GM23248 (cell line): ENCODE data around the gene KIF9. TPM values are rescaled to one million over a fixed set of nuclear protein-coding genes. Genes with fewer than 3 reads are reported as not detected.

Experiments
- DNase-seq: peaks from one replicate; pipeline ENCODE4 v3.0.0-alpha.2; 2015
- H2AFZ ChIP-seq: fragments of 200-600 bp; sonication (generic); 2 replicates; pipeline ENCODE4 v1.6.1; 2016; ENCODE audit warnings: antibody characterized with exemption
- H3F3A ChIP-seq: fragments of 200-600 bp; sonication (generic); 2 replicates; pipeline ENCODE4 v1.6.1; 2016; ENCODE audit warnings: mild to moderate bottlenecking, antibody characterized with exemption, mixed run types; ENCODE audit not compliant: insufficient read depth
- H3K27ac ChIP-seq: fragments of 200-600 bp; sonication (generic); 2 replicates; pipeline ENCODE4 v1.5.1; 2016; ENCODE audit warnings: mild to moderate bottlenecking
- H3K27me3 ChIP-seq: fragments of 200-600 bp; sonication (generic); replicated peaks from 2 replicates; pipeline ENCODE4 v1.6.1; 2016; ENCODE audit warnings: mild to moderate bottlenecking; ENCODE audit not compliant: insufficient read depth
- H3K36me3 ChIP-seq: fragments of 200-600 bp; sonication (generic); 2 replicates; pipeline ENCODE4 v1.6.1; 2016; ENCODE audit warnings: low read depth, mild to moderate bottlenecking
- H3K4me1 ChIP-seq: fragments of 200-600 bp; sonication (generic); 2 replicates; pipeline ENCODE4 v1.6.1; 2016; ENCODE audit warnings: mild to moderate bottlenecking; ENCODE audit not compliant: insufficient read depth
- H3K4me2 ChIP-seq: fragments of 200-600 bp; sonication (generic); one replicate; pipeline ENCODE4 v1.6.1; 2016; ENCODE audit warnings: mild to moderate bottlenecking; ENCODE audit not compliant: unreplicated experiment
- H3K4me3 ChIP-seq: fragments of 200-600 bp; sonication (generic); 2 replicates; pipeline ENCODE4 v1.5.1; 2016; ENCODE audit warnings: mild to moderate bottlenecking
- H3K79me2 ChIP-seq: fragments of 200-600 bp; sonication (generic); 2 replicates; pipeline ENCODE4 v1.6.1; 2016; ENCODE audit warnings: mild to moderate bottlenecking; ENCODE audit not compliant: insufficient read depth
- H3K9ac ChIP-seq: fragments of 200-600 bp; sonication (generic); 2 replicates; pipeline ENCODE4 v1.6.1; 2016; ENCODE audit warnings: mild to moderate bottlenecking
- H3K9me2 ChIP-seq: fragments of 200-600 bp; sonication (generic); 2 replicates; pipeline ENCODE4 v1.6.1; 2016; ENCODE audit warnings: mixed run types, mild to moderate bottlenecking, moderate library complexity; ENCODE audit not compliant: insufficient read depth
- H3K9me3 ChIP-seq: fragments of 200-600 bp; sonication (generic); one replicate; pipeline ENCODE4 v1.6.1; 2017; ENCODE audit warnings: low read depth
- H4K20me1 ChIP-seq: fragments of 200-600 bp; sonication (generic); 2 replicates; pipeline ENCODE4 v1.6.0; 2016; ENCODE audit not compliant: insufficient read depth
- EZH2 ChIP-seq: fragments of 200-600 bp; sonication (generic); IDR thresholded peaks from 2 replicates; pipeline ENCODE4 v1.6.1; 2018; ENCODE audit warnings: antibody characterized with exemption, mild to moderate bottlenecking; ENCODE audit not compliant: insufficient read depth, poor library complexity, severe bottlenecking
- EZH2phosphoT487 ChIP-seq: fragments of 200-600 bp; sonication (generic); IDR thresholded peaks from 2 replicates; pipeline ENCODE4 v1.6.1; 2018; ENCODE audit warnings: antibody characterized with exemption, moderate library complexity, mild to moderate bottlenecking, low read depth; ENCODE audit not compliant: insufficient read depth
- WGBS, 2 experiments: methylation state at CpG; one replicate each; pipeline ENCODE4 v1.1.6; 2015 to 2017; ENCODE audit warnings: low lambda C conversion rate in 2 of 2, low coverage in 1 of 2; ENCODE audit errors: missing lambda C conversion rate in 2 of 2; 5-methylcytosine and 5-hydroxymethylcytosine counted together
- in situ Hi-C: fragments of 300-500 bp; cut with MboI; formaldehyde crosslinking; loops from 2 replicates; pipeline ENCODE4 v1.15.0; 2020
- polyA plus RNA-seq: library from polyadenylated mRNA; unstranded; fragments of >200 nt; fragmentation: Nextera tagmentation; extraction: Ambion mirVana; gene quantifications from 2 replicates; pipeline ENCODE4 v1.2.1, GENCODE V29; 2016
- total RNA-seq: library from RNA; depleted of rRNA; stranded (reverse); fragments of >200 nt; shearing (Covaris generic); gene quantifications from 2 replicates; pipeline ENCODE4 v1.2.3, GENCODE V29; 2014

Gene KIF9
- total and polyA plus RNA-seq, 2 experiments from 2014 or later, result 5.8 to 14.6 TPM

DNA sequence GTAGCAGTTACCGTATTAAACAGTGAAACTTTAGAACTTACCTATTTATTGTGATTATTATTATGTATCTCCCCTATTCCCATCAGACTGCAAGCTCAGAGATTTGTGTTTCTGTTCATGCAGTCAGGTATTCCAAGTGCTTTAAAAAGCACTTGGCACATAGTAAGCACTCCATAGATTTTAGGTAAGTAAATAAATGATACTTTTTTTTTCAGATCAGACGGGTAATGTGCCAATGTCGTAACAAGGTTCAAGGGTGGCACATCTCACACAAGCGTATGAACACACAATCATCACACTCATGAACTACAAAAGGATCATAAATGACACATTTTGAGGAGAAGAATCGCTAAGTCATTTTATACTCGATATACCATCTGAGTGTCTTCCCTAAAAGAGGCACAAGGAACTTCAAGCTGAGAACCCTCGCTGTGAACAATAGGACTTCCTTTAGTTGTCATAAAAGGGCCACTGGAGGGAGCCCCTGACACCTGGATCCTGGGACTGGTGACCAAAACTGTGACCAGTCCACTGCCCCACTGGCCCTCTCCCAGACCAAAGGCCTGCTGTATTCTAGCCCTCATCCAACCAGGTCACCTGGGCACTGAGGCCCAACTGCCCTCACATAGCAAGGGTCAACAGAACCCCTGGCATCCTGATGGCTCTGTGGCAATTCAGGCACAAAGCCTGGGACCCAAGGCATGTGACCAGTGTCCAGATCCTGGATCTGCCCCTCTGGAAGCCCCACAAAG is 32.1 kb downstream of the KIF9 start:
- H3K4me2 ChIP-seq, result no peak overlapping the region
- H3K27me3 ChIP-seq, result no peaks in the 10 kb centered on the region
- no peaks in the 10 kb centered on the region for H3F3A ChIP-seq
- 63 to 64% methylated on average over 7 of the region's 7 CpGs for WGBS, 2 experiments
- no peaks in the 10 kb centered on the region for H3K79me2 ChIP-seq
- no peaks in the 10 kb centered on the region for H3K36me3 ChIP-seq
- no peaks in the 10 kb centered on the region for H3K4me1 ChIP-seq
- H3K9ac ChIP-seq, result no peak overlapping the region
- no peaks in the 10 kb centered on the region for H3K9me3 ChIP-seq
- H4K20me1 ChIP-seq, result no peaks in the 10 kb centered on the region
- no peak overlapping the region for H2AFZ ChIP-seq
- H3K4me3 ChIP-seq, result no peak overlapping the region
- in situ Hi-C loops, result no loop called here
- no peaks in the 10 kb centered on the region for H3K9me2 ChIP-seq
- peak; percentile 42 for DNase-seq
- no peak overlapping the region for H3K27ac ChIP-seq
- no peak for TF ChIP-seq EZH2
- TF ChIP-seq EZH2phosphoT487, result no peak

DNA sequence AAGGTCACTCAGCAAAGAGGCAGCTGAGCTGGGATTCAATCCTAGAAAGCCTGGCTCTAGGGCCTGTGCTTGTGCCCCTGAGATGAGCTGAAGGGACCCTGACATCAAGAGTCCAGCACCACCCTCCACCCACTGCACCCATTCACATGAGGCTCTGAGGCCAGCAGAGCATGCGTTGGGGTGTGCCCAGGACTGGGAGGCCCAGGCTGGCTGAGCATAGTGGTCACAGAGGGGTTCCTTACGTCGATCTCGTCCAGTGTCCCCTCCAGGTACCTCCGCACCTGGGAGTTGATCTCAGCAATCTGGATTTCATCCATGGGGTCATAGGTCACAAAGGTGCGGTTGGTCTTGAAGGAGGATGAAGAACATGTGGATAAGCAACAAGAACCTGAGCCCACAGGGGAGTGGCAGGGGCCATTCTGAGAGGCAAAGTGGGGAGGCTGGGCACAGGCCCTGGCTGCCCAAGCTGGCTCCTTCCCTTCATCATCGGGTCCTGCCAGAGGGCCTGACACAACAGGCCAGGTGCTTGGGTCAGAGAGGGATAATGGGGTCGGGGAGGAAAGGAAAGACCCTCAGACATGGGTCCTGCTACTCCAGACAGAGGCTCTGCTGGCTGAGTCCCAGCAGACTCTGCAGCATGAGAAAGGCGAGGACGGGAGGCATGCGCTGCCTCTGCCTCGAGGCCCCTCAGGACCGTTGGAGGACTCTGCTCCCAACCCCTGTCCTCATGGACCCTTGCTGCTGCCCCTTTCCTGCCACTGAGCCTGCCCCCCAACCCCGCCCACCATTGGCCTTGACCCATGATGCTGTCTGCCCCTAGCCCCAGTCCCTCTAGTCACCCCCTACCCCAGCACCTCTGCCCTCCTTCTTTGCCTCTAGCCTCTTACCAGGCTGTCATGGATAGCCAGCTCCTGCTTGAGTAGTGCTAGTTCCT is 35.2 kb downstream of the KIF9 start:
- Histone ChIP-seq H3K9me2 (no peaks in the 10 kb centered on the region), H3K9ac (no peak overlapping the region), H3F3A (no peaks in the 10 kb centered on the region), H3K27ac (no peak overlapping the region), H3K36me3 (no peaks in the 10 kb centered on the region), H3K4me2 (no peak overlapping the region), H3K79me2 (no peaks in the 10 kb centered on the region), H2AFZ (no peak overlapping the region), H3K4me1 (no peaks in the 10 kb centered on the region), H3K9me3 (no peaks in the 10 kb centered on the region), H4K20me1 (no peaks in the 10 kb centered on the region), H3K27me3 (no peaks in the 10 kb centered on the region), H3K4me3 (no peak overlapping the region)
- no peak for DNase-seq
- in situ Hi-C loops, result no loop called here
- 69 to 72% methylated on average over 14 of the region's 14 CpGs for WGBS, 2 experiments
- TF ChIP-seq EZH2 (no peak), EZH2phosphoT487 (no peak)

- whole genome bisulfite sequencing, 2 experiments, result 96 to 98% methylated on average over 2 of the region's 2 CpGs
- no peak for DNase-seq
- Histone ChIP-seq H3K4me1 (no peaks in the 10 kb centered on the region), H3K9me2 (no peaks in the 10 kb centered on the region), H3K36me3 (no peaks in the 10 kb centered on the region), H3K4me2 (no peak overlapping the region), H3K79me2 (no peaks in the 10 kb centered on the region), H3K27ac (no peak overlapping the region), H4K20me1 (no peaks in the 10 kb centered on the region), H3K9ac (no peak overlapping the region), H2AFZ (no peak overlapping the region), H3K9me3 (no peaks in the 10 kb centered on the region), H3F3A (no peaks in the 10 kb centered on the region), H3K27me3 (no peaks in the 10 kb centered on the region), H3K4me3 (no peak overlapping the region)
- in situ Hi-C loops, result no loop called here
- TF ChIP-seq EZH2, result no peak
- no peak for TF ChIP-seq EZH2phosphoT487
These were observed 37.3 kb downstream of the KIF9 start for GRCh38 chr3:47245271-47245670.

- WGBS, 2 experiments, result 85 to 88% methylated on average over 10 of the region's 10 CpGs
- no peaks in the 10 kb centered on the region for H3K36me3 ChIP-seq
- no peak overlapping the region for H3K4me2 ChIP-seq
- no peaks in the 10 kb centered on the region for H3K79me2 ChIP-seq
- H3K9me3 ChIP-seq, result no peaks in the 10 kb centered on the region
- H3K27me3 ChIP-seq, result no peaks in the 10 kb centered on the region
- no peak overlapping the region for H3K27ac ChIP-seq
- no peak overlapping the region for H3K9ac ChIP-seq
- H4K20me1 ChIP-seq, result no peaks in the 10 kb centered on the region
- no peaks in the 10 kb centered on the region for H3F3A ChIP-seq
- no peaks in the 10 kb centered on the region for H3K4me1 ChIP-seq
- H2AFZ ChIP-seq, result no peak overlapping the region
- no peaks in the 10 kb centered on the region for H3K9me2 ChIP-seq
- in situ Hi-C loops, result no loop called here
- H3K4me3 ChIP-seq, result no peak overlapping the region
- DNase-seq, result no peak
- TF ChIP-seq EZH2phosphoT487 (no peak), EZH2 (no peak)
These were observed 38.0 kb downstream of the KIF9 start for GRCh38 chr3:47244531-47245100.
